HG03108 (cell line): ENCODE measurements around the gene CNOT6.

Experiments used
- ATAC-seq: cut with Tn5 transposase; IDR thresholded peaks from one replicate; pipeline ENCODE4 v1.9.1; 2021; ENCODE audit warnings: moderate library complexity; ENCODE audit not compliant: unreplicated experiment

CNOT6 gene

DNA sequence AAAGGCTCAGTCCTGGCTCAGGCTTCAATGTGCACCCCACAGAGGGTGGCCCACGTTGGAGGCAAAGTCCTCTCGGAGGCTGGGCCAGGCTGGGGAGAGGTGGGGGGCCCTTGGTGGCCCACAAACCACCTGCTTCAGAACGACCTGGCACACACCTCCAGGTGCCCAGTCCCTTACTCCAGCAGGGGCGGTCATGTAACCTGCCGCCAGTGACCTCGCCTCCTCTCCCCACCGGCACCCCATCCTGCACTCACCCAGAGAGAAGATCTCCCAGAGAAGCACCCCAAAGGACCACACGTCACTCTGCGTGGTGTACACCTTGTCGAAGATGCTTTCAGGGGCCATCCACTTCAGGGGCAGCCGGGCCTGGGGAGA is 119.6 kb downstream of the CNOT6 start:
- ATAC-seq: no peak

GRCh38 chr5:180618487-180618828 is 124.3 kb downstream of the CNOT6 start:
- no peak for ATAC-seq

- no peak for ATAC-seq
Observed at GRCh38 chr5:180618829-180619562, 124.8 kb downstream of the CNOT6 start.

GRCh38 chr5:180619563-180619915 is 125.4 kb downstream of the CNOT6 start:
- ATAC-seq: no peak

DNA sequence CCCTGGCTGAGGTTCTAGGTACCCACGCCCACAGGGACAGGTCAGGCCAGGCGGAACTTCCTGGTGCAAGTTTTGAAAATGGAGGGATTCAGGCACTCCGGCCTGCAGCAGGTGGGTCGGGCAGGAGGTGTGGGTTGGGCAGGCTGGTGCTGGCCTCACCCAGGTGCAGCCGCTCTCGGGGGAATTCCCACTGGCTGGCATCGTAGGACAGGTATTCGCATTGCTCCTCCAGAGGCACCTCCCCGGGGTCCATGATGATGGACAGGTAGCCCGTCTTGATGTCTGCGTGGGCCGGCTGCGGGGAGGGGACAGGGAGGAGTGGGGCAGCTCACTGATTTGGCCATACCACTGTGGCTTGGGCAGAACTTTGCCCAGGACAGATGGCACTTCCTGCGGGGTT is 125.8 kb downstream of the CNOT6 start:
- no peak for ATAC-seq

- no peak for ATAC-seq
Observed at GRCh38 chr5:180621311-180621710, 127.1 kb downstream of the CNOT6 start.

DNA sequence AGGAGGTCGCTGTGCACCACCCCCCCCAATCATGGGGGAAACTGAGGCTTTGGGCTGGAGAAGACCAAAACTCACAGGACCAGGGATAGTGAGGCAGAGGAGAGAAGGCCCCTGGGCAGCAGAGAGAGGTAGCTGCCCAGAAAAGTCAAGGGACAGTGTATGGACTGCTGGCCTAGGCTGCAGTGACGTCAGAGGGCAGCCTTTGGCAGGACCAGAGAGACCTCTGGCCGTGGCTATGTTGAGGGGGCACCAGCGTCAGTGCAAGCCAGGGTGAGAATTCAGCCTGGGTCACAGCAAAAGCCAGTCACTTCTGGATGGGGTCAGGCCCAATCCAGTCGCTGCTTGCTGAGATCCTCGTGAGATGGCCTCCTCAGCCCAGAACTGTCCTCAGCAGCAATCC is 128.7 kb downstream of the CNOT6 start:
- no peak for ATAC-seq

- no peak for ATAC-seq
Observed at GRCh38 chr5:180623411-180623834, 129.2 kb downstream of the CNOT6 start.

DNA sequence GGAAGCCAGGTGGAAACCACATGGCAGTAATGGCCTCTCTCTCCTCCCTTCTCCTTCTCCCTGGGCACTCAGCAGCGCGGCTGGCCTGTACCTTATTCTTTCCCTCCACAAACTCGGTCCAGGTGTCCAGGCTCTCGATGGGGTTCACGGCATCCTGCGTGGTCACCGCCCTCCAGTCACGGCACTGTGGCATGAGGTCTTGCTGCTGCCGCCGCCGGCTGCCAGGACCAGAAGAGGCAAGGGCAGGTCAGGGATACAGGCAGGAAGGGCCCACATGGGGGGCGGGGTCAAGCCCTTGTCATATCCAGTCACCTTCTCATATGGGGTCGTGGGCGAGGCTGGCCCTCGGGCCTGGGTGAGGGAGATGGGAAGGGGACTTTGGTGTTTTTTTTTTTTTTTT is 129.7 kb downstream of the CNOT6 start:
- no peak for ATAC-seq

DNA sequence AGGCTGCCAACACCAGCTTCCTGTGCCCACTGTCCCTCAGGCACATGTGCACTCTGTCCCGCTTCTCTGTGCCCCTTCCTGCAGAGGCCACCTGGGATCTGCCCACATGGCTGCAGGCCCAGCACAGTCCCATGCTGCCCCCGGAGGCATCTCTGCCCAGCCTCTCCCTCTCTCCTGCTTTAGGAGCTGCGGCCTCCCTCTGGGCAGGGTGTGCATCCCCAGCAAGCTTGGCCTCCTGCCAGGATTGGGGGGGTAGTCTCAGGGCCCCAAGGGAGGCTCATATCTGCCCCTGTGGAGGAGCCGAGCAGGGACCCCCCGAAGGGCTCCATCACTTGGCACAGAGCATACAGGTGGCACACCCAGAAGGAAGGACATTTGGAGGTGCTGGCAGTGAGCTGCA is 130.4 kb downstream of the CNOT6 start:
- ATAC-seq: no peak

- no peak for ATAC-seq
Observed at GRCh38 chr5:180625125-180625790, 131.1 kb downstream of the CNOT6 start.

GRCh38 chr5:180625791-180626660 is 131.8 kb downstream of the CNOT6 start:
- ATAC-seq: no peak

- ATAC-seq: no peak
Observed at GRCh38 chr5:180626661-180627385, 132.6 kb downstream of the CNOT6 start.

DNA sequence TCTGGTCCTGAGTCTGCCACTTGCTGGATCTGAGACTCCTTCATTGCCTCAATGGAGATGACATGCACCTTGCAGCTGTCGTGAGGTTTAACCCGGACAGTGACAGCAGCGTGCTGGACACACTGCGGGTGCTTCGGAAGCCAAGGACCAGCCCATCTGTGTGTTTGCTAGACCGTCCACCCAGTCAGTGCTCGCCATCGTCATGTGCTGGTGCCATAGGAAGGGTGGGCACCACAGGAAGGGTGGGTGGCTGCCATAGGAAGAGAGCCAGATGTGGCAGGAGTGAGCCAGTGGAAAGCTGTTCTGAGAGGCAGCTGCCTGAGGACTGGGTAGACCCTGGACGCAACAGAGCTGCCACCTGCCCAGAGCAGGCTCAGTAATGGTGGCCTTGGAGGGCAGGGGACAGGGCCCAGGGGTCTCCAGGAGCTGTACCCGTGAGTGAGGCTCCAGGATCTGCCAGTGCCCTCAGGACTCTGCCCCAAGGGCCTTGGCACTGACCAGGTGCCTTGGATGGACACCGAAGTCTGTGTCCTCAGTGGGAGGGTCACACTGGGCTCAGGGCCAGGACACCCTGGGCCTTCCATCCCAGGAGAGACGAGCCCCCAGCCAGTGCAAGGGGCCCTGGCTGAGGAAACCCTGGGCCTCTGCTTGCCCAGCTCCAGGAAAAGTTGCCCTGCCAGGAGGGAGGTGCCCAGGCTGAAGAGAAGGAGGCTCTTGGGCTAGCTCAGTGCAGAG is 133.4 kb downstream of the CNOT6 start:
- ATAC-seq: no peak
